Tibial nerve (tissue), 4 donors: ENCODE data around the gene MAP1LC3B. TPM values are rescaled to one million over a fixed set of nuclear protein-coding genes. Genes with fewer than 3 reads are reported as not detected.

ENCODE experiments used
- DNase-seq, 2 donors: peaks; one replicate each; pipeline ENCODE4 v3.0.0-alpha.2; 2019; ENCODE audit warnings: low spot score in 2 of 2
- H3K27ac ChIP-seq, 4 donors: fragments of 200-600 bp; sonication (generic) in 3 of 4; one replicate each; pipeline ENCODE4 v1.5.1; 2017 to 2019; ENCODE audit warnings: mild to moderate bottlenecking in 1 of 4
- H3K27me3 ChIP-seq, 2 donors: fragments of 200-600 bp; sonication (generic) in 1 of 2; one replicate each; pipeline versions ENCODE4 v1.5.1 to v1.6.0; 2017 to 2019
- H3K36me3 ChIP-seq, 3 donors: fragments of 200-600 bp; sonication (generic); one replicate each; pipeline ENCODE4 v1.5.1; 2018 to 2019
- H3K4me1 ChIP-seq, 4 donors: fragments of 200-600 bp; sonication (generic) in 3 of 4; one replicate each; pipeline ENCODE4 v1.5.1; 2017 to 2019
- H3K4me3 ChIP-seq, 4 donors: fragments of 200-600 bp; sonication (generic) in 3 of 4; one replicate each; pipeline ENCODE4 v1.5.1; 2017 to 2019; ENCODE audit warnings: mild to moderate bottlenecking in 1 of 4, moderate library complexity in 1 of 4
- H3K9me3 ChIP-seq, 4 donors: fragments of 200-600 bp; sonication (generic) in 3 of 4; one replicate each; pipeline ENCODE4 v1.5.1; 2017 to 2019
- CTCF ChIP-seq, 5 experiments: fragments of 200-600 bp in 3 of 5; fragments of 450-650 bp in 2 of 5; sonication (generic) in 3 of 5; IDR thresholded peaks; one replicate each; pipeline ENCODE4 v1.5.1; 2016 to 2019; ENCODE audit warnings: antibody characterized with exemption in 5 of 5, mild to moderate bottlenecking in 3 of 5, moderate library complexity in 2 of 5
- EP300 ChIP-seq, 2 donors: sonication (generic); formaldehyde crosslinking; IDR thresholded peaks; one replicate each; pipeline ENCODE4 v1.6.1; 2017; ENCODE audit warnings: antibody characterized with exemption in 2 of 2, mild to moderate bottlenecking in 1 of 2
- POLR2A ChIP-seq, 2 donors: fragments of 450-650 bp; IDR thresholded peaks; one replicate each; pipeline ENCODE4 v1.6.1; 2017; ENCODE audit warnings: antibody characterized with exemption in 2 of 2, mild to moderate bottlenecking in 2 of 2, moderate library complexity in 2 of 2
- WGBS, 2 donors: methylation state at CpG; one replicate each; pipeline ENCODE4 v1.1.5; 2018; 5-methylcytosine and 5-hydroxymethylcytosine counted together
- total RNA-seq, 4 donors: library from RNA; depleted of rRNA; stranded (reverse); fragments of >200 nt; gene quantifications; one replicate each; pipeline ENCODE4 v1.1.0, GENCODE V29; 2016

MAP1LC3B gene
- total RNA-seq, 4 donors from 2014 or later: 60.9 to 78.1 (median 68.2) TPM

- Histone ChIP-seq H3K27me3 (no peaks in the 10 kb centered on the region), H3K36me3 (peaks cover 0 to 22% (median 0%) of the 10 kb centered on the region in 3 donors), H3K27ac (no peak overlapping the region), H3K4me3 (no peak overlapping the region), H3K4me1 (peaks cover 0 to 57% (median 10%) of the 10 kb centered on the region in 4 donors), H3K9me3 (no peaks in the 10 kb centered on the region)
- WGBS, 2 donors: 87% methylated on average over 14 of the region's 14 CpGs
- DNase-seq: no peak
- TF ChIP-seq CTCF (IDR thresholded peaks at IDR 0.05): no peak
- TF ChIP-seq POLR2A (IDR thresholded peaks at IDR 0.05): no peak
- TF ChIP-seq EP300 (IDR thresholded peaks at IDR 0.05): no peak
These were observed 22.9 kb upstream of the MAP1LC3B start for GRCh38 chr16:87369117-87369765.

- Histone ChIP-seq H3K9me3 (no peaks in the 10 kb centered on the region), H3K36me3 (peaks cover 0 to 19% (median 0%) of the 10 kb centered on the region in 3 donors), H3K4me1 (peaks cover 0 to 55% (median 12%) of the 10 kb centered on the region in 4 donors), H3K4me3 (no peak overlapping the region), H3K27me3 (no peaks in the 10 kb centered on the region), H3K27ac (no peak overlapping the region)
- TF ChIP-seq POLR2A (IDR thresholded peaks at IDR 0.05) (no peak), EP300 (IDR thresholded peaks at IDR 0.05) (no peak), CTCF (IDR thresholded peaks at IDR 0.05) (no peak)
- 76 to 77% methylated on average over 8 to 16 of the region's 16 CpGs for WGBS, 2 donors
- no peak for DNase-seq
These were observed 22.1 kb upstream of the MAP1LC3B start for GRCh38 chr16:87369796-87370719.

GRCh38 chr16:87371261-87371866 lies 20.8 kb upstream of the MAP1LC3B start:
- H3K27ac ChIP-seq: no peak overlapping the region
- TF ChIP-seq CTCF (IDR thresholded peaks at IDR 0.05) (no peak), EP300 (IDR thresholded peaks at IDR 0.05) (no peak), POLR2A (IDR thresholded peaks at IDR 0.05) (no peak)
- no peak overlapping the region for H3K4me3 ChIP-seq
- peaks cover 0 to 64% (median 24%) of the 10 kb centered on the region in 4 donors for H3K4me1 ChIP-seq
- H3K27me3 ChIP-seq: no peaks in the 10 kb centered on the region
- DNase-seq: no peak
- H3K9me3 ChIP-seq: no peaks in the 10 kb centered on the region
- peaks cover 0 to 5% (median 0%) of the 10 kb centered on the region in 3 donors for H3K36me3 ChIP-seq
- 72 to 80% methylated on average over 20 of the region's 20 CpGs for WGBS, 2 donors

GRCh38 chr16:87372305-87372704 lies 19.8 kb upstream of the MAP1LC3B start:
- H3K27me3 ChIP-seq: no peaks in the 10 kb centered on the region
- no peak for DNase-seq
- peaks cover 0 to 66% (median 26%) of the 10 kb centered on the region in 4 donors for H3K4me1 ChIP-seq
- no peaks in the 10 kb centered on the region for H3K9me3 ChIP-seq
- 89 to 95% methylated on average over 4 of the region's 4 CpGs for WGBS, 2 donors
- no peaks in the 10 kb centered on the region for H3K36me3 ChIP-seq
- no peak overlapping the region for H3K27ac ChIP-seq
- TF ChIP-seq POLR2A (IDR thresholded peaks at IDR 0.05): no peak
- no peak for TF ChIP-seq CTCF (IDR thresholded peaks at IDR 0.05)
- no peak for TF ChIP-seq EP300 (IDR thresholded peaks at IDR 0.05)
- H3K4me3 ChIP-seq: no peak overlapping the region
